Measurements from ENCODE around the gene EXOC3L4. TPM values are rescaled to one million over a fixed set of nuclear protein-coding genes. Genes with fewer than 3 reads are reported as not detected.

The EXOC3L4 gene
- total RNA-seq, 4 donors from 2014 or later, result 0.64 to 0.75 TPM; not detected in 2

GRCh38 chr14:103057028-103057371, 37.5 kb upstream of the EXOC3L4 start:
- no peak for DNase-seq (ENCODE audit: low spot score in 2 of 2)
- TF ChIP-seq POLR2A (IDR thresholded peaks at IDR 0.05), result no peak
- no peak for TF ChIP-seq CTCF (IDR thresholded peaks at IDR 0.05)
- intact Hi-C loops (cut with DNase I; ENCODE audit: low total_unique reads), result no loop called here
- H3K4me3 ChIP-seq (ENCODE audit: low read depth, poor library complexity, severe bottlenecking), result peak overlapping the region; percentile 55
- WGBS, 2 donors, result no CpG with 5 or more reads among the region's 53 CpGs

GRCh38 chr14:103057372-103058163, 37.0 kb upstream of the EXOC3L4 start, which contains the start of gene CDC42BPB:
Gene CDC42BPB (minus strand): TSS chr14:103057549. CDS start chr14:103057173, 376 bp downstream.
- peak; percentile 76 to 96 for DNase-seq (ENCODE audit: low spot score in 2 of 2)
- intact Hi-C loops (cut with DNase I; ENCODE audit: low total_unique reads), result no loop called here
- TF ChIP-seq POLR2A (IDR thresholded peaks at IDR 0.05), result no peak
- TF ChIP-seq CTCF (IDR thresholded peaks at IDR 0.05), result no peak
- 0% methylated on average over 3 to 14 of the region's 113 CpGs for WGBS, 2 donors
- H3K4me3 ChIP-seq (ENCODE audit: low read depth, poor library complexity, severe bottlenecking), result peak within 1 kb of the TSS; percentile 64

GRCh38 chr14:103058164-103059055, 36.1 kb upstream of the EXOC3L4 start:
- intact Hi-C loops (cut with DNase I; ENCODE audit: low total_unique reads), result no loop called here
- WGBS, 2 donors, result 49 to 50% methylated on average over 38 of the region's 39 CpGs
- peak overlapping the region; percentile 64 for H3K4me3 ChIP-seq (ENCODE audit: low read depth, poor library complexity, severe bottlenecking)
- no peak for DNase-seq (ENCODE audit: low spot score in 2 of 2)
- no peak for TF ChIP-seq CTCF (IDR thresholded peaks at IDR 0.05)
- no peak for TF ChIP-seq POLR2A (IDR thresholded peaks at IDR 0.05)

GRCh38 chr14:103059556-103059955, 35.0 kb upstream of the EXOC3L4 start:
- TF ChIP-seq CTCF (IDR thresholded peaks at IDR 0.05), result no peak
- TF ChIP-seq POLR2A (IDR thresholded peaks at IDR 0.05), result no peak
- WGBS, 2 donors, result 81 to 83% methylated on average over 5 of the region's 5 CpGs
- H3K4me3 ChIP-seq (ENCODE audit: low read depth, poor library complexity, severe bottlenecking), result no peak overlapping the region
- DNase-seq (ENCODE audit: low spot score in 2 of 2), result no peak
- intact Hi-C loops (cut with DNase I; ENCODE audit: low total_unique reads), result no loop called here

- 81 to 83% methylated on average over 6 of the region's 6 CpGs for WGBS, 2 donors
- DNase-seq (ENCODE audit: low spot score in 2 of 2), result no peak
- H3K4me3 ChIP-seq (ENCODE audit: low read depth, poor library complexity, severe bottlenecking), result no peak overlapping the region
- intact Hi-C loops (cut with DNase I; ENCODE audit: low total_unique reads), result no loop called here
- TF ChIP-seq POLR2A (IDR thresholded peaks at IDR 0.05) (no peak), CTCF (IDR thresholded peaks at IDR 0.05) (no peak)
These were observed 33.0 kb upstream of the EXOC3L4 start for GRCh38 chr14:103061482-103061976.

Data from lower leg skin (tissue), 4 donors.